CD14-positive monocyte (primary cell): Measurements from ENCODE around the gene SCN7A. TPM values are rescaled to one million over a fixed set of nuclear protein-coding genes. Genes with fewer than 3 reads are reported as not detected.

Experiments used
- DNase-seq, 3 donors: peaks; one replicate each; pipeline ENCODE4 v3.0.0-alpha.2; 2011 to 2022
- H2AFZ ChIP-seq: 2 replicates; pipeline ENCODE4 v1.6.0; 2012; ENCODE audit warnings: mild to moderate bottlenecking, low read depth, low read length, inconsistent platforms; ENCODE audit not compliant: insufficient read depth, poor library complexity, severe bottlenecking
- H3K27ac ChIP-seq, 2 donors: 1 replicate in 1 of 2; 2 replicates in 1 of 2; pipeline ENCODE4 v1.5.1; 2012 to 2013; ENCODE audit warnings: low read length in 2 of 2, control low read depth in 1 of 2, inconsistent platforms in 1 of 2, low read depth in 1 of 2, mild to moderate bottlenecking in 1 of 2
- H3K27me3 ChIP-seq, 2 donors: one replicate each; pipeline versions ENCODE4 v1.6.0 to v1.6.1; 2011 to 2013; ENCODE audit warnings: low read length in 2 of 2; ENCODE audit not compliant: control insufficient read depth in 2 of 2, insufficient read depth in 2 of 2
- H3K36me3 ChIP-seq, 2 donors: replicated peaks in 1 of 2; 1 replicate in 1 of 2; 2 replicates in 1 of 2; pipeline versions ENCODE4 v1.5.1 to v1.6.1; 2012 to 2013; ENCODE audit warnings: low read length in 2 of 2, control low read depth in 1 of 2, inconsistent platforms in 1 of 2, mild to moderate bottlenecking in 1 of 2; ENCODE audit not compliant: insufficient read depth in 2 of 2, control insufficient read depth in 1 of 2
- H3K4me1 ChIP-seq, 2 donors: 1 replicate in 1 of 2; 2 replicates in 1 of 2; pipeline versions ENCODE4 v1.5.1 to v1.6.1; 2012 to 2013; ENCODE audit warnings: low read length in 2 of 2, control low read depth in 1 of 2, inconsistent platforms in 1 of 2, mild to moderate bottlenecking in 1 of 2, moderate library complexity in 1 of 2; ENCODE audit not compliant: insufficient read depth in 2 of 2, control insufficient read depth in 1 of 2
- H3K4me2 ChIP-seq: replicated peaks from 2 replicates; pipeline ENCODE3; 2012; ENCODE audit warnings: low read length, moderate library complexity, mild to moderate bottlenecking; ENCODE audit not compliant: poor library complexity, severe bottlenecking; ENCODE audit errors: extremely low read depth
- H3K4me3 ChIP-seq, 3 experiments: fragments of 200-600 bp in 1 of 3; sonication (generic) in 1 of 3; replicated peaks in 1 of 3; 1 replicate in 2 of 3; 2 replicates in 1 of 3; pipeline ENCODE4 v1.5.1; 2011 to 2013; ENCODE audit warnings: low read length in 3 of 3, mild to moderate bottlenecking in 3 of 3, control low read depth in 2 of 3, low read depth in 2 of 3, inconsistent platforms in 1 of 3, moderate library complexity in 1 of 3
- H3K79me2 ChIP-seq: 2 replicates; pipeline ENCODE4 v1.6.0; 2012; ENCODE audit warnings: mild to moderate bottlenecking, control low read depth, inconsistent platforms, low read length, moderate library complexity; ENCODE audit not compliant: insufficient read depth
- H3K9ac ChIP-seq: 2 replicates; pipeline ENCODE4 v1.6.0; 2017; ENCODE audit warnings: low read length, mild to moderate bottlenecking; ENCODE audit not compliant: insufficient read depth, poor library complexity, severe bottlenecking
- H3K9me3 ChIP-seq, 2 donors: replicated peaks in 1 of 2; 1 replicate in 1 of 2; 2 replicates in 1 of 2; pipeline versions ENCODE4 v1.5.1 to v1.6.1; 2012 to 2013; ENCODE audit warnings: low read length in 2 of 2, control low read depth in 1 of 2; ENCODE audit not compliant: control insufficient read depth in 1 of 2, insufficient read depth in 1 of 2
- H4K20me1 ChIP-seq: 2 replicates; pipeline ENCODE4 v1.6.0; 2012; ENCODE audit warnings: mild to moderate bottlenecking, low read length, control low read depth, moderate library complexity; ENCODE audit not compliant: insufficient read depth
- H3K27ac Mint-ChIP-seq, 7 donors: one replicate each; pipeline ENCODE4 v1.8.0; 2020; ENCODE audit warnings: mild to moderate bottlenecking in 7 of 7, mixed read lengths in 7 of 7, moderate library complexity in 6 of 7, inconsistent platforms in 2 of 7
- H3K27me3 Mint-ChIP-seq, 3 donors: one replicate each; pipeline ENCODE4 v1.8.0; 2021 to 2022; ENCODE audit warnings: low read depth in 3 of 3, mild to moderate bottlenecking in 3 of 3, mixed read lengths in 3 of 3, moderate library complexity in 3 of 3, inconsistent platforms in 1 of 3
- H3K36me3 Mint-ChIP-seq, 2 donors: one replicate each; pipeline ENCODE4 v1.8.0; 2020; ENCODE audit warnings: mixed read lengths in 2 of 2, inconsistent platforms in 1 of 2, mild to moderate bottlenecking in 1 of 2
- H3K4me1 Mint-ChIP-seq: one replicate; pipeline ENCODE4 v1.8.0; 2020; ENCODE audit warnings: mild to moderate bottlenecking, mixed read lengths
- H3K4me3 Mint-ChIP-seq, 2 donors: one replicate each; pipeline ENCODE4 v1.8.0; 2020; ENCODE audit warnings: mild to moderate bottlenecking in 2 of 2, mixed read lengths in 2 of 2, moderate library complexity in 1 of 2
- H3K9me3 Mint-ChIP-seq, 7 donors: one replicate each; pipeline ENCODE4 v1.8.0; 2020 to 2022; ENCODE audit warnings: mixed read lengths in 7 of 7, mild to moderate bottlenecking in 6 of 7, moderate library complexity in 6 of 7, inconsistent platforms in 2 of 7
- CTCF ChIP-seq: fragments of 200-600 bp; IDR thresholded peaks from one replicate; pipeline ENCODE4 v1.8.0; 2022; ENCODE audit warnings: antibody characterized with exemption, mild to moderate bottlenecking
- WGBS: methylation state at CpG from one replicate; pipeline ENCODE4 v1.1.5; 2013; ENCODE audit warnings: missing lambda C conversion rate; ENCODE audit not compliant: insufficient coverage; 5-methylcytosine and 5-hydroxymethylcytosine counted together
- intact Hi-C, 2 donors: fragments of 100-400 bp; cut with micrococcal nuclease; formaldehyde crosslinking; loops; one replicate each; pipeline versions ENCODE4 v1.15.0 to v1.15.1; 2023
- polyA plus RNA-seq, 3 donors: library from polyadenylated mRNA; depleted of rRNA in 1 of 3; unstranded in 2 of 3; stranded (reverse) in 1 of 3; fragments of 300-500 nt in 2 of 3; fragments of >200 nt in 1 of 3; fragmentation: Illumina TruSeq in 2 of 3; gene quantifications; 1 replicate in 2 of 3; 2 replicates in 1 of 3; pipeline ENCODE4 v1.2.3, GENCODE V29; 2012 to 2021

SCN7A gene
- polyA plus RNA-seq, 3 donors = not detected

DNA sequence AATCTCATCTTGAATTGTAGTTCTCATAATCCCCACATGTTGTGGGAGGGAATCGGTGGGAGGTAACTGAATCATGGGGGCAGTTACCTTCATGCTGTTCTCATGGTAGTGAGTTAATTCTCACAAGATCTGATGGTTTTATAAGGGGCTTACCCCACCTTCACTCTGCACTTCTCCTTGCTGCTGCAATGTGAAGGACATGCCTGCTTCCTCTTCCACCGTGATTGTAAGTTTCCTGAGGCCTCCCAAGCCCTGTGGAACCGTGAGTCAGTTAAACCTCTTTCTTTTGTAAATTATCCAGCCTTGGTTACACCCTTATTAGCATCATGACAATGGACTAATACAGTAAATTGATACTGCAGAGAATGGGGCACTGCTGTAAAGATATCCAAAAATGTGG lies 57.9 kb downstream of the SCN7A start:
- WGBS = no CpG with 5 or more reads among the region's 3 CpGs
- DNase-seq = peak in 2 of 3 donors; percentile 18 to 24

GRCh38 chr2:166434491-166434890 lies 59.6 kb downstream of the SCN7A start:
- H3K9me3 Mint-ChIP-seq = peaks cover 4 to 17% (median 10%) of the 10 kb centered on the region in 7 donors
- no CpG with 5 or more reads among the region's 1 CpG for WGBS
- peaks cover 0 to 2% (median 0%) of the 10 kb centered on the region in 3 donors for H3K27me3 Mint-ChIP-seq
- H3K4me3 Mint-ChIP-seq = no peak overlapping the region
- no peaks in the 10 kb centered on the region for H3K36me3 Mint-ChIP-seq
- intact Hi-C loops = no loop called here
- Histone ChIP-seq H3K79me2 (no peaks in the 10 kb centered on the region), H4K20me1 (no peaks in the 10 kb centered on the region), H3K4me1 (peaks cover 6 to 9% of the 10 kb centered on the region in 2 donors), H3K9ac (no peak overlapping the region), H3K36me3 (no peaks in the 10 kb centered on the region), H2AFZ (no peak overlapping the region), H3K9me3 (peaks cover 4 to 6% of the 10 kb centered on the region in 2 donors), H3K4me3 (no peak overlapping the region), H3K27me3 (no peaks in the 10 kb centered on the region), H3K27ac (no peak overlapping the region), H3K4me2 (no peak overlapping the region)
- peaks cover 12% of the 10 kb centered on the region for H3K4me1 Mint-ChIP-seq
- no peak for DNase-seq
- TF ChIP-seq CTCF = no peak
- H3K27ac Mint-ChIP-seq = no peak overlapping the region

More for the DNA sequence above, 57.9 kb downstream of the SCN7A start:
- no peak overlapping the region for H3K4me3 ChIP-seq
- H3K4me3 Mint-ChIP-seq = no peak overlapping the region
- H3K79me2 ChIP-seq = no peaks in the 10 kb centered on the region
- peaks cover 12% of the 10 kb centered on the region for H3K4me1 Mint-ChIP-seq
- no peak overlapping the region for H2AFZ ChIP-seq
- H3K27me3 Mint-ChIP-seq = no peaks in the 10 kb centered on the region
- no peak overlapping the region for H3K4me2 ChIP-seq
- intact Hi-C loops = no loop called here
- peaks cover 4 to 17% (median 10%) of the 10 kb centered on the region in 7 donors for H3K9me3 Mint-ChIP-seq
- H3K27me3 ChIP-seq = no peaks in the 10 kb centered on the region
- no peaks in the 10 kb centered on the region for H3K36me3 Mint-ChIP-seq
- H3K4me1 ChIP-seq = peaks cover 6 to 9% of the 10 kb centered on the region in 2 donors
- H3K27ac ChIP-seq = no peak overlapping the region
- TF ChIP-seq CTCF = no peak
- H3K9ac ChIP-seq = no peak overlapping the region
- H3K27ac Mint-ChIP-seq = peak overlapping the region in 3 of 7 donors; percentile 38 to 76 (median 49)
- H3K9me3 ChIP-seq = peaks cover 4 to 6% of the 10 kb centered on the region in 2 donors
- no peaks in the 10 kb centered on the region for H4K20me1 ChIP-seq
- H3K36me3 ChIP-seq = no peaks in the 10 kb centered on the region
